B cell (primary cell): ENCODE measurements around the gene ABCF1.

Experiments
- CTCF ChIP-seq: fragments of 200-600 bp; IDR thresholded peaks from one replicate; pipeline ENCODE4 v1.8.0; 2022; ENCODE audit warnings: antibody characterized with exemption, mild to moderate bottlenecking
- EZH2 ChIP-seq: IDR thresholded peaks from 2 replicates; pipeline ENCODE4 v1.6.1; 2012; ENCODE audit warnings: borderline replicate concordance, low read depth, mild to moderate bottlenecking, moderate library complexity, low read length; ENCODE audit not compliant: insufficient read depth, poor library complexity, severe bottlenecking

- no peak for TF ChIP-seq CTCF
- no peak for TF ChIP-seq EZH2
Observed at GRCh38 chr6:30613251-30614043, 42.2 kb downstream of the ABCF1 start.
